CD14-positive monocyte (primary cell): Measurements from ENCODE around the gene CCNY. TPM values are rescaled to one million over a fixed set of nuclear protein-coding genes. Genes with fewer than 3 reads are reported as not detected.
A peak's percentile ranks its signal among the peaks of the same experiment; 100 is the strongest.

ENCODE experiments used
- DNase-seq, 3 donors: peaks; one replicate each; pipeline ENCODE4 v3.0.0-alpha.2; 2011 to 2022
- H2AFZ ChIP-seq: 2 replicates; pipeline ENCODE4 v1.6.0; 2012; ENCODE audit warnings: mild to moderate bottlenecking, low read depth, low read length, inconsistent platforms; ENCODE audit not compliant: insufficient read depth, poor library complexity, severe bottlenecking
- H3K27ac ChIP-seq, 2 donors: 1 replicate in 1 of 2; 2 replicates in 1 of 2; pipeline ENCODE4 v1.5.1; 2012 to 2013; ENCODE audit warnings: low read length in 2 of 2, control low read depth in 1 of 2, inconsistent platforms in 1 of 2, low read depth in 1 of 2, mild to moderate bottlenecking in 1 of 2
- H3K27me3 ChIP-seq, 2 donors: one replicate each; pipeline versions ENCODE4 v1.6.0 to v1.6.1; 2011 to 2013; ENCODE audit warnings: low read length in 2 of 2; ENCODE audit not compliant: control insufficient read depth in 2 of 2, insufficient read depth in 2 of 2
- H3K36me3 ChIP-seq, 2 donors: replicated peaks in 1 of 2; 1 replicate in 1 of 2; 2 replicates in 1 of 2; pipeline versions ENCODE4 v1.5.1 to v1.6.1; 2012 to 2013; ENCODE audit warnings: low read length in 2 of 2, control low read depth in 1 of 2, inconsistent platforms in 1 of 2, mild to moderate bottlenecking in 1 of 2; ENCODE audit not compliant: insufficient read depth in 2 of 2, control insufficient read depth in 1 of 2
- H3K4me1 ChIP-seq, 2 donors: 1 replicate in 1 of 2; 2 replicates in 1 of 2; pipeline versions ENCODE4 v1.5.1 to v1.6.1; 2012 to 2013; ENCODE audit warnings: low read length in 2 of 2, control low read depth in 1 of 2, inconsistent platforms in 1 of 2, mild to moderate bottlenecking in 1 of 2, moderate library complexity in 1 of 2; ENCODE audit not compliant: insufficient read depth in 2 of 2, control insufficient read depth in 1 of 2
- H3K4me2 ChIP-seq: replicated peaks from 2 replicates; pipeline ENCODE3; 2012; ENCODE audit warnings: low read length, moderate library complexity, mild to moderate bottlenecking; ENCODE audit not compliant: poor library complexity, severe bottlenecking; ENCODE audit errors: extremely low read depth
- H3K4me3 ChIP-seq, 3 experiments: fragments of 200-600 bp in 1 of 3; sonication (generic) in 1 of 3; replicated peaks in 1 of 3; 1 replicate in 2 of 3; 2 replicates in 1 of 3; pipeline ENCODE4 v1.5.1; 2011 to 2013; ENCODE audit warnings: low read length in 3 of 3, mild to moderate bottlenecking in 3 of 3, control low read depth in 2 of 3, low read depth in 2 of 3, inconsistent platforms in 1 of 3, moderate library complexity in 1 of 3
- H3K79me2 ChIP-seq: 2 replicates; pipeline ENCODE4 v1.6.0; 2012; ENCODE audit warnings: mild to moderate bottlenecking, control low read depth, inconsistent platforms, low read length, moderate library complexity; ENCODE audit not compliant: insufficient read depth
- H3K9ac ChIP-seq: 2 replicates; pipeline ENCODE4 v1.6.0; 2017; ENCODE audit warnings: low read length, mild to moderate bottlenecking; ENCODE audit not compliant: insufficient read depth, poor library complexity, severe bottlenecking
- H3K9me3 ChIP-seq, 2 donors: replicated peaks in 1 of 2; 1 replicate in 1 of 2; 2 replicates in 1 of 2; pipeline versions ENCODE4 v1.5.1 to v1.6.1; 2012 to 2013; ENCODE audit warnings: low read length in 2 of 2, control low read depth in 1 of 2; ENCODE audit not compliant: control insufficient read depth in 1 of 2, insufficient read depth in 1 of 2
- H4K20me1 ChIP-seq: 2 replicates; pipeline ENCODE4 v1.6.0; 2012; ENCODE audit warnings: mild to moderate bottlenecking, low read length, control low read depth, moderate library complexity; ENCODE audit not compliant: insufficient read depth
- H3K27ac Mint-ChIP-seq, 7 donors: one replicate each; pipeline ENCODE4 v1.8.0; 2020; ENCODE audit warnings: mild to moderate bottlenecking in 7 of 7, mixed read lengths in 7 of 7, moderate library complexity in 6 of 7, inconsistent platforms in 2 of 7
- H3K27me3 Mint-ChIP-seq, 3 donors: one replicate each; pipeline ENCODE4 v1.8.0; 2021 to 2022; ENCODE audit warnings: low read depth in 3 of 3, mild to moderate bottlenecking in 3 of 3, mixed read lengths in 3 of 3, moderate library complexity in 3 of 3, inconsistent platforms in 1 of 3
- H3K36me3 Mint-ChIP-seq, 2 donors: one replicate each; pipeline ENCODE4 v1.8.0; 2020; ENCODE audit warnings: mixed read lengths in 2 of 2, inconsistent platforms in 1 of 2, mild to moderate bottlenecking in 1 of 2
- H3K4me1 Mint-ChIP-seq: one replicate; pipeline ENCODE4 v1.8.0; 2020; ENCODE audit warnings: mild to moderate bottlenecking, mixed read lengths
- H3K4me3 Mint-ChIP-seq, 2 donors: one replicate each; pipeline ENCODE4 v1.8.0; 2020; ENCODE audit warnings: mild to moderate bottlenecking in 2 of 2, mixed read lengths in 2 of 2, moderate library complexity in 1 of 2
- H3K9me3 Mint-ChIP-seq, 7 donors: one replicate each; pipeline ENCODE4 v1.8.0; 2020 to 2022; ENCODE audit warnings: mixed read lengths in 7 of 7, mild to moderate bottlenecking in 6 of 7, moderate library complexity in 6 of 7, inconsistent platforms in 2 of 7
- WGBS: methylation state at CpG from one replicate; pipeline ENCODE4 v1.1.5; 2013; ENCODE audit warnings: missing lambda C conversion rate; ENCODE audit not compliant: insufficient coverage; 5-methylcytosine and 5-hydroxymethylcytosine counted together
- intact Hi-C, 2 donors: fragments of 100-400 bp; cut with micrococcal nuclease; formaldehyde crosslinking; loops; one replicate each; pipeline versions ENCODE4 v1.15.0 to v1.15.1; 2023
- polyA plus RNA-seq, 3 donors: library from polyadenylated mRNA; depleted of rRNA in 1 of 3; unstranded in 2 of 3; stranded (reverse) in 1 of 3; fragments of 300-500 nt in 2 of 3; fragments of >200 nt in 1 of 3; fragmentation: Illumina TruSeq in 2 of 3; gene quantifications; 1 replicate in 2 of 3; 2 replicates in 1 of 3; pipeline ENCODE4 v1.2.3, GENCODE V29; 2012 to 2021
- TF ChIP-seq, protein P1 (sequence below): fragments of 200-600 bp; IDR thresholded peaks from one replicate; pipeline ENCODE4 v1.8.0; 2022; ENCODE audit warnings: antibody characterized with exemption, mild to moderate bottlenecking

CCNY gene
- polyA plus RNA-seq, 3 donors = 39.9 to 116 (median 64.8) TPM

DNA sequence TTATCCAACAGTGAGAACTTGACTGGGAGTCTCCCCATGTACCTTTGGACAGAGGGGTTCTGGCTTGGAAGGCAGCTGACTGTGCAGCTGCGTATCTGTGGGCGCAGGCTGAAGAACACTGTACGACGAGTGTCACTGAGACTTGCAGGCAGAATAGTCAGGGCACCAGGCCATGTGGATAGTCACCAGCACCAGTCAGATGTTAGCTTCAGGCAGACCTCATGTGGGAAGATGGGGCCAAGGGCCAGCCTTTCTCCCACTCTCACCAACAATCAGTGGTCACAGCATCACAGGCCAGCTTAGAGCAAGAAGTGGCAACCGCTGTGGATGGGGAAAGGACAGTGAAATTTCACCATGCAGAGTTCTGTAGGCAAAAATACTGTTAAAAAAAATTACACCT is 225.4 kb downstream of the CCNY start:
- Histone ChIP-seq H3K27ac (peak overlapping the region in 1 of 2 donors; percentile 26), H3K4me3 (no peak overlapping the region), H3K4me2 (no peak overlapping the region), H2AFZ (no peak overlapping the region), H4K20me1 (peaks cover 68% of the 10 kb centered on the region), H3K27me3 (no peaks in the 10 kb centered on the region), H3K9ac (no peak overlapping the region), H3K9me3 (no peaks in the 10 kb centered on the region), H3K4me1 (peaks cover 13 to 14% of the 10 kb centered on the region in 2 donors), H3K36me3 (peaks cover 36 to 75% of the 10 kb centered on the region in 2 donors), H3K79me2 (no peaks in the 10 kb centered on the region)
- 100% methylated on average over 4 of the region's 5 CpGs for WGBS
- Mint-ChIP-seq H3K36me3 (peaks cover 47 to 70% of the 10 kb centered on the region in 2 donors), H3K9me3 (peaks cover 0 to 2% (median 0%) of the 10 kb centered on the region in 7 donors), H3K27me3 (no peaks in the 10 kb centered on the region), H3K27ac (peak overlapping the region in 4 of 7 donors; percentile 19 to 76 (median 41)), H3K4me3 (no peak overlapping the region), H3K4me1 (peaks cover 17% of the 10 kb centered on the region)
- intact Hi-C loops = no loop called here
- DNase-seq = no peak
- TF ChIP-seq, protein P1, sequence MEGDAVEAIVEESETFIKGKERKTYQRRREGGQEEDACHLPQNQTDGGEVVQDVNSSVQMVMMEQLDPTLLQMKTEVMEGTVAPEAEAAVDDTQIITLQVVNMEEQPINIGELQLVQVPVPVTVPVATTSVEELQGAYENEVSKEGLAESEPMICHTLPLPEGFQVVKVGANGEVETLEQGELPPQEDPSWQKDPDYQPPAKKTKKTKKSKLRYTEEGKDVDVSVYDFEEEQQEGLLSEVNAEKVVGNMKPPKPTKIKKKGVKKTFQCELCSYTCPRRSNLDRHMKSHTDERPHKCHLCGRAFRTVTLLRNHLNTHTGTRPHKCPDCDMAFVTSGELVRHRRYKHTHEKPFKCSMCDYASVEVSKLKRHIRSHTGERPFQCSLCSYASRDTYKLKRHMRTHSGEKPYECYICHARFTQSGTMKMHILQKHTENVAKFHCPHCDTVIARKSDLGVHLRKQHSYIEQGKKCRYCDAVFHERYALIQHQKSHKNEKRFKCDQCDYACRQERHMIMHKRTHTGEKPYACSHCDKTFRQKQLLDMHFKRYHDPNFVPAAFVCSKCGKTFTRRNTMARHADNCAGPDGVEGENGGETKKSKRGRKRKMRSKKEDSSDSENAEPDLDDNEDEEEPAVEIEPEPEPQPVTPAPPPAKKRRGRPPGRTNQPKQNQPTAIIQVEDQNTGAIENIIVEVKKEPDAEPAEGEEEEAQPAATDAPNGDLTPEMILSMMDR = no peak

DNA sequence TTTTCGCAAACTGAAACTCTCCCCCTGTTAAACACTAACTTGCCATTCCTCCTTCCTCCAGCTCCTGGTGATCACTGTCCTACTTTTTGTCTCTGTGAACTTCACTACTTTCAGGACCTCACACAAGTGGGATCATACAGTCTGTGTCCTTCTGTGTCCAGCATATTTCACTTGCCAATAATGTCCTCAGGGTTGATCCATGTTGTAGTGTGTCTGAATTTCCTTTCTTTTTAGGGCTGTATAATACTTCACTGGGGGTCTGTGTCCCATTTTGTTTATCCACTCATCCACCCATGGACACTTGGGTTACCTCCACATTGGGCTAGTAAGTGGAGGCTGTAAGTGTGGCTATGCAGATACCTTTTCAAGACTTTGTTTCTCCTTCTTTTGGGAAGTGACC is 226.1 kb downstream of the CCNY start:
- TF ChIP-seq, protein P1 = no peak
- Mint-ChIP-seq H3K27me3 (no peaks in the 10 kb centered on the region), H3K4me3 (no peak overlapping the region), H3K27ac (peak overlapping the region in 2 of 7 donors; percentile 9 to 52), H3K9me3 (peaks cover 0 to 2% (median 0%) of the 10 kb centered on the region in 7 donors), H3K36me3 (peaks cover 50 to 70% of the 10 kb centered on the region in 2 donors), H3K4me1 (peaks cover 17% of the 10 kb centered on the region)
- H4K20me1 ChIP-seq = peaks cover 68% of the 10 kb centered on the region
- intact Hi-C loops = no loop called here
- no peaks in the 10 kb centered on the region for H3K79me2 ChIP-seq
- H2AFZ ChIP-seq = no peak overlapping the region
- no peaks in the 10 kb centered on the region for H3K27me3 ChIP-seq
- WGBS = 80% methylated on average over 1 of the region's 1 CpG
- peaks cover 13 to 14% of the 10 kb centered on the region in 2 donors for H3K4me1 ChIP-seq
- DNase-seq = no peak
- no peak overlapping the region for H3K4me3 ChIP-seq
- no peak overlapping the region for H3K4me2 ChIP-seq
- H3K9me3 ChIP-seq = no peaks in the 10 kb centered on the region
- H3K36me3 ChIP-seq = peaks cover 42 to 75% of the 10 kb centered on the region in 2 donors
- H3K9ac ChIP-seq = no peak overlapping the region
- peak overlapping the region in 1 of 2 donors; percentile 26 for H3K27ac ChIP-seq
